ENCODE data around the gene SNTB2. TPM values are rescaled to one million over a fixed set of nuclear protein-coding genes. Genes with fewer than 3 reads are reported as not detected.

The SNTB2 gene
- total and polyA plus RNA-seq, 2 donors (not counting 1 experiment from before 2014, with no cell fraction given) = 51.8 to 63.3 TPM

DNA sequence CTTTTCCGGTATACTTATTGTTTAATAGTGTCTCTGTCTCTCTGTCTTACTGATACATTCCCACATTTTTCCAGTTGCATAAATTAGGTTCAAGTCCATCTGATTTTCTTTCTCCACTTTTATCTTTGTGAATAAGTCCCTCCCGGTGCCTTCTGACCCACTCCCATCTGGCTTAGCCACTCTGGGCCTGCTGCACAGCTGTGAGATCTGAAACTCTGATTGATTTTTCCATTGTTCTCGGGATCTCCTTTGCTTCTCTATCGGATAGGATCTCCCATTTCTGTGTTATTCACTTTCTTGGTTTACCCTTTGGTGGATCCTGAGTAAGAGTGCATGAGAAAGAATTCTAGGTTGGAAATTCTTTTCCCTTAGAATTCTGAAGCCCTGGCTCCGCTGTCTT lies 46.0 kb upstream of the SNTB2 start:
- H3K4me1 ChIP-seq (ENCODE audit: control insufficient read depth, extremely low read depth, insufficient read depth, low read length) = no peaks in the 10 kb centered on the region
- peaks cover 21% of the 10 kb centered on the region for H3K36me3 ChIP-seq (ENCODE audit: control insufficient read depth, insufficient read depth, low read length)
- H3K9ac ChIP-seq (ENCODE audit: insufficient read depth, low read length) = no peak overlapping the region
- no peak overlapping the region for H3K4me3 ChIP-seq (replicated peaks in 1 of 4; ENCODE audit: control extremely low read depth in 1 of 4, insufficient read depth in 1 of 4, low read depth in 3 of 4, low read length in 4 of 4)
- H3K4me2 ChIP-seq (ENCODE audit: extremely low read depth, insufficient read depth, low read length) = no peak overlapping the region
- no peak overlapping the region for H2AFZ ChIP-seq (ENCODE audit: low read length)
- no peaks in the 10 kb centered on the region for H4K20me1 ChIP-seq (ENCODE audit: control insufficient read depth, extremely low read depth, insufficient read depth, low read length)
- H3K79me2 ChIP-seq (ENCODE audit: control insufficient read depth, insufficient read depth, low read length) = peaks cover 9% of the 10 kb centered on the region
- no peak for DNase-seq (ENCODE audit: low read depth in 2 of 2)
- H3K27ac ChIP-seq (ENCODE audit: insufficient read depth, low read length) = no peak overlapping the region
- no peaks in the 10 kb centered on the region for H3K27me3 ChIP-seq (ENCODE audit: control insufficient read depth, insufficient read depth, low read length)
- TF ChIP-seq EZH2 (IDR thresholded peaks at IDR 0.05; ENCODE audit: low read length, missing control alignments) = no peak
- TF ChIP-seq, protein P1, sequence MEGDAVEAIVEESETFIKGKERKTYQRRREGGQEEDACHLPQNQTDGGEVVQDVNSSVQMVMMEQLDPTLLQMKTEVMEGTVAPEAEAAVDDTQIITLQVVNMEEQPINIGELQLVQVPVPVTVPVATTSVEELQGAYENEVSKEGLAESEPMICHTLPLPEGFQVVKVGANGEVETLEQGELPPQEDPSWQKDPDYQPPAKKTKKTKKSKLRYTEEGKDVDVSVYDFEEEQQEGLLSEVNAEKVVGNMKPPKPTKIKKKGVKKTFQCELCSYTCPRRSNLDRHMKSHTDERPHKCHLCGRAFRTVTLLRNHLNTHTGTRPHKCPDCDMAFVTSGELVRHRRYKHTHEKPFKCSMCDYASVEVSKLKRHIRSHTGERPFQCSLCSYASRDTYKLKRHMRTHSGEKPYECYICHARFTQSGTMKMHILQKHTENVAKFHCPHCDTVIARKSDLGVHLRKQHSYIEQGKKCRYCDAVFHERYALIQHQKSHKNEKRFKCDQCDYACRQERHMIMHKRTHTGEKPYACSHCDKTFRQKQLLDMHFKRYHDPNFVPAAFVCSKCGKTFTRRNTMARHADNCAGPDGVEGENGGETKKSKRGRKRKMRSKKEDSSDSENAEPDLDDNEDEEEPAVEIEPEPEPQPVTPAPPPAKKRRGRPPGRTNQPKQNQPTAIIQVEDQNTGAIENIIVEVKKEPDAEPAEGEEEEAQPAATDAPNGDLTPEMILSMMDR (conservative IDR thresholded peaks at IDR 0.05 in 1 of 2, IDR thresholded peaks at IDR 0.05 in 1 of 2; ENCODE audit: low read depth in 1 of 2, low read length in 2 of 2) = no peak
- no peaks in the 10 kb centered on the region for H3K9me3 ChIP-seq (ENCODE audit: control insufficient read depth, insufficient read depth, low read depth, low read length)

DNA sequence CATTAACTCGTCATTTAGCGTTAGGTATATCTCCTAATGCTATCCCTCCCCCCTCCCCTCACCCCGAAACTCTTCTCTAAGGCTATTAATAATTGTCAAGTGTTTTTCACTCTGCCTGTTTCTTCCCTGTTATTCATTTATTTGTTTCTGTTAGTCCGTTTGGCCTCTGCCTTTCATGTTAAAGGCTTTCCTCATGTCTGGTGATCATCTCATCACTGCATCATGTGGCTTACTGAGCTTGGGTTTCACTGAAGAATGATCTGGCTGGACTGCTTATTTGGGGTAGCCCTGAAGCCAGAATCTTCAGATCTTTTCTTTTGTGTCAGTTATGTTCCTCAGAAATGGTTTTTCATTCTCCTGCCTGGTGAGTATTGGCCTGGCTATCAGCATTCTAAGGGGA lies 45.0 kb upstream of the SNTB2 start:
- Histone ChIP-seq H3K9ac (ENCODE audit: insufficient read depth, low read length) (no peak overlapping the region), H3K4me3 (replicated peaks in 1 of 4; ENCODE audit: control extremely low read depth in 1 of 4, insufficient read depth in 1 of 4, low read depth in 3 of 4, low read length in 4 of 4) (no peak overlapping the region), H2AFZ (ENCODE audit: low read length) (no peak overlapping the region), H3K4me2 (ENCODE audit: extremely low read depth, insufficient read depth, low read length) (no peak overlapping the region), H3K27ac (ENCODE audit: insufficient read depth, low read length) (no peak overlapping the region), H3K79me2 (ENCODE audit: control insufficient read depth, insufficient read depth, low read length) (peaks cover 2% of the 10 kb centered on the region), H3K4me1 (ENCODE audit: control insufficient read depth, extremely low read depth, insufficient read depth, low read length) (no peaks in the 10 kb centered on the region), H3K36me3 (ENCODE audit: control insufficient read depth, insufficient read depth, low read length) (peaks cover 17% of the 10 kb centered on the region), H4K20me1 (ENCODE audit: control insufficient read depth, extremely low read depth, insufficient read depth, low read length) (no peaks in the 10 kb centered on the region), H3K27me3 (ENCODE audit: control insufficient read depth, insufficient read depth, low read length) (no peaks in the 10 kb centered on the region), H3K9me3 (ENCODE audit: control insufficient read depth, insufficient read depth, low read depth, low read length) (no peaks in the 10 kb centered on the region)
- no peak for TF ChIP-seq EZH2 (IDR thresholded peaks at IDR 0.05; ENCODE audit: low read length, missing control alignments)
- TF ChIP-seq, protein P1 (conservative IDR thresholded peaks at IDR 0.05 in 1 of 2, IDR thresholded peaks at IDR 0.05 in 1 of 2; ENCODE audit: low read depth in 1 of 2, low read length in 2 of 2) = no peak
- DNase-seq (ENCODE audit: low read depth in 2 of 2) = no peak

DNA sequence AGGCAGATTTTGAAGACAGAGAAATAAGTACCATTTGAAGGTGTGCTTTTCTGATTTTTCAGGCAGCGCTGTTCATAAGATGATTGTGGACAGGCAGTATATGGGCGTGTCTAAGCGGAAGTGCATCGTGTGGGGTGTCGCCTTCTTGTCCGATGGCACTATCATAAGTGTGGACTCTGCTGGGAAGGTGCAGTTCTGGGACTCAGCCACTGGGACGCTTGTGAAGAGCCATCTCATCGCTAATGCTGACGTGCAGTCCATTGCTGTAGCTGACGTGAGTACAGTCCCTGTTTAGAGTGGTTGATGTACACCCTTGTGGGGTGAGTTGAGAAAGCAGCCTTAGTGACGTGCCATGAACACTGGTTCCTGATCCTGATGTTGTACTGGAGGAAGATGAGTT lies 43.8 kb upstream of the SNTB2 start:
- Histone ChIP-seq H3K79me2 (ENCODE audit: control insufficient read depth, insufficient read depth, low read length) (no peaks in the 10 kb centered on the region), H3K27ac (ENCODE audit: insufficient read depth, low read length) (no peak overlapping the region), H2AFZ (ENCODE audit: low read length) (no peak overlapping the region), H3K9me3 (ENCODE audit: control insufficient read depth, insufficient read depth, low read depth, low read length) (no peaks in the 10 kb centered on the region), H3K27me3 (ENCODE audit: control insufficient read depth, insufficient read depth, low read length) (no peaks in the 10 kb centered on the region), H3K4me3 (replicated peaks in 1 of 4; ENCODE audit: control extremely low read depth in 1 of 4, insufficient read depth in 1 of 4, low read depth in 3 of 4, low read length in 4 of 4) (no peak overlapping the region), H3K9ac (ENCODE audit: insufficient read depth, low read length) (no peak overlapping the region), H3K4me2 (ENCODE audit: extremely low read depth, insufficient read depth, low read length) (no peak overlapping the region), H4K20me1 (ENCODE audit: control insufficient read depth, extremely low read depth, insufficient read depth, low read length) (no peaks in the 10 kb centered on the region), H3K4me1 (ENCODE audit: control insufficient read depth, extremely low read depth, insufficient read depth, low read length) (no peaks in the 10 kb centered on the region), H3K36me3 (ENCODE audit: control insufficient read depth, insufficient read depth, low read length) (peaks cover 15% of the 10 kb centered on the region)
- DNase-seq (ENCODE audit: low read depth in 2 of 2) = no peak
- TF ChIP-seq, protein P1 (conservative IDR thresholded peaks at IDR 0.05 in 1 of 2, IDR thresholded peaks at IDR 0.05 in 1 of 2; ENCODE audit: low read depth in 1 of 2, low read length in 2 of 2) = peak in 1 of 2 donors; percentile 8
- TF ChIP-seq EZH2 (IDR thresholded peaks at IDR 0.05; ENCODE audit: low read length, missing control alignments) = no peak
